ENCODE data around the gene ITPKC. TPM values are rescaled to one million over a fixed set of nuclear protein-coding genes. Genes with fewer than 3 reads are reported as not detected.

The ITPKC gene
- total RNA-seq, 1 donor from 2014 or later: 10.9 TPM

DNA sequence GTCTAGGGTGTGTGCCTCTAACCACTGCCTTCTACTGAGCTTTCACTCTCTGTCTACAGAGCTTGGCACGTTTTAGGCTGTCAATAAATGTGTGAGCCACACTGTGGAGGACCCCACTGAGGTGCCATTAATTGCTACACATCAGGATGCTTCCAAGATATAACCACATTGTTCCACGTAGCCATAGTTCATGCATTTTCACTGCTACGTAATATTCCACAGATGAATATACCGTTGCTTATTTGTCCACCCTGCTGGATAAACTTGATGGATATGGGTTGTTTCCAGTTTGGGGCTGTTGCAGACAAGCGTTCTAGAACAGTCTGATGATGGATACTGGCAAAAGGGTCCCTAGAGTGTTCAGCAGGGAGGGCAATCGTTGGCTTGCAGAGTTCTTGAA lies 15.2 kb upstream of the ITPKC start:
- DNase-seq (ENCODE audit: extremely low spot score, unreplicated experiment): no peak
- H3K27ac Mint-ChIP-seq (ENCODE audit: unreplicated experiment): no peak overlapping the region
- TF ChIP-seq, protein P1, sequence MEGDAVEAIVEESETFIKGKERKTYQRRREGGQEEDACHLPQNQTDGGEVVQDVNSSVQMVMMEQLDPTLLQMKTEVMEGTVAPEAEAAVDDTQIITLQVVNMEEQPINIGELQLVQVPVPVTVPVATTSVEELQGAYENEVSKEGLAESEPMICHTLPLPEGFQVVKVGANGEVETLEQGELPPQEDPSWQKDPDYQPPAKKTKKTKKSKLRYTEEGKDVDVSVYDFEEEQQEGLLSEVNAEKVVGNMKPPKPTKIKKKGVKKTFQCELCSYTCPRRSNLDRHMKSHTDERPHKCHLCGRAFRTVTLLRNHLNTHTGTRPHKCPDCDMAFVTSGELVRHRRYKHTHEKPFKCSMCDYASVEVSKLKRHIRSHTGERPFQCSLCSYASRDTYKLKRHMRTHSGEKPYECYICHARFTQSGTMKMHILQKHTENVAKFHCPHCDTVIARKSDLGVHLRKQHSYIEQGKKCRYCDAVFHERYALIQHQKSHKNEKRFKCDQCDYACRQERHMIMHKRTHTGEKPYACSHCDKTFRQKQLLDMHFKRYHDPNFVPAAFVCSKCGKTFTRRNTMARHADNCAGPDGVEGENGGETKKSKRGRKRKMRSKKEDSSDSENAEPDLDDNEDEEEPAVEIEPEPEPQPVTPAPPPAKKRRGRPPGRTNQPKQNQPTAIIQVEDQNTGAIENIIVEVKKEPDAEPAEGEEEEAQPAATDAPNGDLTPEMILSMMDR (IDR thresholded peaks at IDR 0.05): no peak
- H3K9me3 Mint-ChIP-seq (ENCODE audit: unreplicated experiment): no peaks in the 10 kb centered on the region
- no peaks in the 10 kb centered on the region for H3K27me3 Mint-ChIP-seq (ENCODE audit: unreplicated experiment)
- no peaks in the 10 kb centered on the region for H3K4me1 Mint-ChIP-seq (ENCODE audit: unreplicated experiment)
- H3K36me3 Mint-ChIP-seq (ENCODE audit: unreplicated experiment): peaks cover 27% of the 10 kb centered on the region
- H3K4me3 Mint-ChIP-seq (ENCODE audit: unreplicated experiment): no peak overlapping the region

DNA sequence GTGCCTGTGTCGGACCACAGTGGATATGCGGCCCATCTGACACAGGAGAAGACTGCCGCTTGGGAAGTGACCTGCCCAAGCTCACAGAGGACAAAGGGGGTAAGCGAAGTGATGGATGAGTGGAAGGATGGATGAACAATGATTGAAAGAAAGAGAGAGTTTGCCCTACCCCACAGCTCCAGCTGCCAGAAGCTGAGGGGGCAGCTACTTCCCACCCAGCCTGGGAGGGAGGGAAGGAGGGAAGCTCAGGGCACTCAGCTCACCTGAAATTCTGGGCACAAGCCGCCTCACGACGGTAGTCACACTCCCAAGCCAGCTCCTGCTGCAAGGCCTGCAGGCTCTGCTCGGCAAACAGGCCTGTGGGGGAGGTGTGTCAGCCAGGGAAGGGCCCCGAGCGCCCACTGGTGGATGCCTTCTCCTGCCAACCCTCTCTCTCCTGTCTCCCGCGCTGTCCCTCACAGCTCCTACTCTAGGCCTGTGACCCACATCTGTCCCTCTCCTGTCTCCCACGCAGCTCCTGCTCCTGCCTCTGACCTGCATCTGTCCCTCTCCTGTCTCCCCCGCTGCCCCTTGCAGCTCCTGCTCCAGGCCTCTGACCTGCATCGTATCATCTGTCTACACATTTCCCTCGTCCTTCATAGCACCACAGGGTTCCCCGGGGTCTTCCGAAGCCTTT lies 14.4 kb upstream of the ITPKC start:
- Mint-ChIP-seq H3K36me3 (ENCODE audit: unreplicated experiment) (peaks cover 27% of the 10 kb centered on the region), H3K4me3 (ENCODE audit: unreplicated experiment) (no peak overlapping the region), H3K9me3 (ENCODE audit: unreplicated experiment) (no peaks in the 10 kb centered on the region), H3K27me3 (ENCODE audit: unreplicated experiment) (no peaks in the 10 kb centered on the region), H3K27ac (ENCODE audit: unreplicated experiment) (no peak overlapping the region), H3K4me1 (ENCODE audit: unreplicated experiment) (no peaks in the 10 kb centered on the region)
- DNase-seq (ENCODE audit: extremely low spot score, unreplicated experiment): no peak
- TF ChIP-seq, protein P1 (IDR thresholded peaks at IDR 0.05): peak; percentile 35

DNA sequence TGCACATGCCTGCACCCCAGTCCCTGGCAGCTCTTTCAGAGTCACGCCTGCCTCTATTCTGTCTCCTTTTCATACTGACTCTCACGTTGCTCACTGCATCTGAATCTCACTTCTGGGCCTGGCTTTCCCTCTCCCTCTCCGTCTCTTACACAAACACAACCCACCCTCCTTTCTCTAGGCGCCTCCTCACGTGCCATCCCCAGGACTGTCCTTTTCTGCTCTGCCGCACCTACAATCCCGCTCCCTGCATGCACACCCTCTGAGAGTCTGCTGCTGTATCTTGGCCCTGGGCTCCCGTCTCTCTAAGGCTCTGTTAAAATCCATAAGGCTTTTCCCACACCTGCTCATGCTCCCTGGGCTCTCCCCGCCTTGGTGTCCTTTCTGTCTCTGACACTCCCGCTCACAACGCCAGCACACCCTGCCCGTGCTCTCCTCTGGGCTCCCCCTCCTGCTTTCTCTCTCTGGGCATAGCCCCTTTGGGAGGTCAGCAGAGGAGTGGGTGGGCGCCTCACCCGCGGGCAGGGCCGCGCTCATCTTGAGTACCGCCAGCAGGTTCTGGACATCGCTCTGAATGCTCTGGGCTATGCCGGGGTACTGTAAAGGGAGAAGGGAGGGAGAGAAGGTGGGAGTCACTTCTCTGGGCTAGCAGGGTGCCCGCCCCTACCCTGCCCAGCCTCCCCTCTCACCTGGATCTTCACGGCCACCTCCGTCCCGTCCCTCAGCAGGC lies 13.7 kb upstream of the ITPKC start:
- H3K9me3 Mint-ChIP-seq (ENCODE audit: unreplicated experiment): no peaks in the 10 kb centered on the region
- no peak overlapping the region for H3K4me3 Mint-ChIP-seq (ENCODE audit: unreplicated experiment)
- no peak overlapping the region for H3K27ac Mint-ChIP-seq (ENCODE audit: unreplicated experiment)
- TF ChIP-seq, protein P1 (IDR thresholded peaks at IDR 0.05): no peak
- peaks cover 26% of the 10 kb centered on the region for H3K36me3 Mint-ChIP-seq (ENCODE audit: unreplicated experiment)
- no peaks in the 10 kb centered on the region for H3K4me1 Mint-ChIP-seq (ENCODE audit: unreplicated experiment)
- DNase-seq (ENCODE audit: extremely low spot score, unreplicated experiment): no peak
- no peaks in the 10 kb centered on the region for H3K27me3 Mint-ChIP-seq (ENCODE audit: unreplicated experiment)

DNA sequence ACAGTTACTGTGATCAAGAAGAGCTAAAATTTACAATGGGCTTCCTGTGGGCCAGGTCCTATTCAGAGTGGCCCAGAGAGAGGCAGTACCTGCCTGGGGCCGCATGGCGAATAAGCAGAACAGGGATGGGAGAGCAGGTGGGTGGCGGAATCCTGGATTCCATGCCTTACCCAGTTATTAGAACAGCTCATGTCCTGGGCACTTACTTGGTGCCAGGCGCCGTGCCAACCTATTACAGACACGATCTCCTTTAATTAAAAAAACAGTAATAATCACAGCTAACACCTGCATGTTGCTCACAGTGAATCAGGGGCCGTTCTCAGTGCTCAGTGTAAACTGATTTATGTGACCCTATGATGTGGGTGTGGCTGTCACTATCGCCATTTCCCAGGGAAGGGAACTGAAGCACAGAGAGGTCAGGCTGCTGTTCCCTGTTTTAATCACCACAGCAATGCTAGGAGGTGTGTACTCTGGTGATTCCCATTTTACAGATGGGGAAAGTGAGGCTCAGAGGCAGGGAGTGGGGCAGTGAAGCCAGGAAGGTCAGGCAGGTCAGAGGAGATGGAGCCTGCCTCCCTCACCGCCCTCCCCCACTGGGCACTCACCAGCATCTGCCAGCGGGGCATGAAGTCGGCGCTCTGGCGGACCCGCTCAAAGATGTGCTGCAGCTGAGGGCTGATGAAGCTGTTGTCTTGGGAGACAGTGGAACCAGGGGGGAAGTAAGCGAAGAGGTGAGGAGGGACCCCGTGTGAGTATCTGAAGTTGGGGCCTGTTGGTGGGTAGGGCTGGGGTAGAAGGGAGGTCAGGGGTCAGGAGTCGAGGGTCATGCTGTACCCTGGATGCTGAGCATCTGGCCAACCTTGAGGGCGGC lies 12.2 kb upstream of the ITPKC start:
- Mint-ChIP-seq H3K9me3 (ENCODE audit: unreplicated experiment) (no peaks in the 10 kb centered on the region), H3K27ac (ENCODE audit: unreplicated experiment) (no peak overlapping the region), H3K27me3 (ENCODE audit: unreplicated experiment) (no peaks in the 10 kb centered on the region), H3K4me3 (ENCODE audit: unreplicated experiment) (no peak overlapping the region), H3K36me3 (ENCODE audit: unreplicated experiment) (peaks cover 31% of the 10 kb centered on the region), H3K4me1 (ENCODE audit: unreplicated experiment) (no peaks in the 10 kb centered on the region)
- no peak for DNase-seq (ENCODE audit: extremely low spot score, unreplicated experiment)
- TF ChIP-seq, protein P1 (IDR thresholded peaks at IDR 0.05): no peak

DNA sequence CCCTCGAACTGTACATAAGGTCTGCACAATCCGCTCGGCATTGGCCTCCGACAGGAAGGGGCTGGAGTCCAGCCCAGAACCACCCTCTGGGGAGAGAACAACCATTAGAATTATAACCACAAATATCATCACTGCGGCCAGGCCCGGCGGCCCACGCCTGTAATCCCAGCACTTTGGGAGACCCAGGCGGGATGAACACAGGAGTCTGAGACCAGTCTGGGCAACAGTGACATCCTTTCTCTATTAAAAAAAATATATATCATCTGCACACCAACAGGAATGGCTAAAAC lies 11.6 kb upstream of the ITPKC start:
- H3K4me1 Mint-ChIP-seq (ENCODE audit: unreplicated experiment): no peaks in the 10 kb centered on the region
- no peak overlapping the region for H3K4me3 Mint-ChIP-seq (ENCODE audit: unreplicated experiment)
- H3K27me3 Mint-ChIP-seq (ENCODE audit: unreplicated experiment): no peaks in the 10 kb centered on the region
- TF ChIP-seq, protein P1 (IDR thresholded peaks at IDR 0.05): no peak
- no peak overlapping the region for H3K27ac Mint-ChIP-seq (ENCODE audit: unreplicated experiment)
- H3K9me3 Mint-ChIP-seq (ENCODE audit: unreplicated experiment): no peaks in the 10 kb centered on the region
- H3K36me3 Mint-ChIP-seq (ENCODE audit: unreplicated experiment): peaks cover 31% of the 10 kb centered on the region
- DNase-seq (ENCODE audit: extremely low spot score, unreplicated experiment): no peak

Data from osteocyte (in vitro differentiated cells).